ENCODE measurements around the gene SYNJ1.
"Not testable (repeated sequence)": the region's sequence is repeated elsewhere in the genome, so short reads cannot be mapped to it uniquely, and the experiment has no call there.

SYNJ1 gene

GRCh38 chr21:32727687-32728455, at the start of gene SYNJ1:
Gene SYNJ1, minus strand, starts transcription at chr21:32728013. Its CDS starts 1,118 bp downstream, at chr21:32726895.
- peak; percentile 86 for DNase-seq

- no peak for DNase-seq
Measured at GRCh38 chr21:32777269-32777668, 49.5 kb upstream of the SYNJ1 start.

DNA sequence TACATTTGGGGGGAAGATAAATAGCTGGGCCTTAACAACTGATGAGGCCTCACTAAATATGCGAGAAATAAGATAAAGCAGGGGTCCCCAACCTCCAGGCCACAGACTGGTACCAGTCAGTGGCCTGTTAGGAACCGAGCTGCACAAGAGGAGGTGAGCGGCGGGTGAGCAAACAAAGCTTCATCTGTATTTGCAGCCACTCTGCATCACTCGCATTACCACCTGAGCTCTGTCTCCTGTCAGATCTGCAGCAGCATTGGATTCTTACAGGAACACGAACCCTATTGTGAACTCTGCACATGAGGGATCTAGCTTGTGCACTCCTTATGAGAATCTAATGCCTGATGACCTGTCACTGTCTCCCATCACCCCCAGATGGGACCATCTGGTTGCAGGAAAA, 48.9 kb upstream of the SYNJ1 start:
- DNase-seq = no peak

DNA sequence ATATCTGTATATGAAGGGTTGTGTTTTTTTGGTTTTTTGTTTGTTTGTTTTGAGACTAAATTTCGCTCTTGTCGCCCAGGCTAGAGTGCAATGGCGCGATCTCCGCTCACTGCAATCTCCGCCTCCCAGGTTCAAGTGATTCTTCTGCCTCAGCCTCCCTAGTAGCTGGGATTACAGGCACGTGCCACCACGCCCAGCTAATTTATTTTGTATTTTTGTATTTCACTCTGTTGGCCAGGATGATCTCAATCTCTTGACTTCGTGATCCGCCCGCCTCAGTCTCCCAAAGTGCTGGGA, 45.2 kb upstream of the SYNJ1 start:
- DNase-seq = not testable (repeated sequence)

DNA sequence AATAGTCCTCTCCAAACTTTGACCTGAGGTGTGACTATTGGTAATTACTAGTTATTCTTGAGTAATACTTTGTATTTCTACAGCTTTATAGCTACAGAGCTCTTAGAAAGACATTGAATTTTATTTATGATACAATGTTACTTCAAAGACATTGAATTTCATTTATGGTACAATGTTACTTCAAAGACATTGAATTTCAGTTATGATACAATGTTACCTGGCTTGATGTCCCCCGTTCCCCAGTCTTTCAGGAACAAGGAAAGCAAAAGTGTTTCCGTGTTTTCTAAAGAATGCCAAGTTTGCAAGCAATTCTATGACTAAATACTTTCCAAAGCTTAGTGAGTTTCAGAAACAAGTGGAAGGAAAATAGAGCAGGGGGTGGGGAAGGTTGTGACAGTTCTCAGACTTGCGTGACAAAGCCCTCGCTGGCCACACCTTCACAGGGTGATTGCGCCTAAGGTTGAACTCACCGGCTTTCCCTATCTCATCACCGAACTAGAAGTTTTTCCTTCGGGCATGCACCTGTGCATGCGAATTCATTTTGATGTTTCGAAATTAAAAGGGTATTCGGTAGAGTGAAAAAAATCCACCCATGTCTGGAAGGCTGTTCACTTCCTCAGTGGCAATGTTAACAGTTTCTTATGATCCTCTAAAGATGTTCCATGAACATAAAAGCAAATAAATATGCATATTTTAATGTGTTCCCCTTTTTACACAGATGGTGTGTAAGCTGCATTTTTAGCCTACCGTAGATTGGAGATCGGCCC, 44.7 kb upstream of the SYNJ1 start:
- no peak for DNase-seq

GRCh38 chr21:32770871-32771523, 43.2 kb upstream of the SYNJ1 start:
- DNase-seq = peak; percentile 35

DNA sequence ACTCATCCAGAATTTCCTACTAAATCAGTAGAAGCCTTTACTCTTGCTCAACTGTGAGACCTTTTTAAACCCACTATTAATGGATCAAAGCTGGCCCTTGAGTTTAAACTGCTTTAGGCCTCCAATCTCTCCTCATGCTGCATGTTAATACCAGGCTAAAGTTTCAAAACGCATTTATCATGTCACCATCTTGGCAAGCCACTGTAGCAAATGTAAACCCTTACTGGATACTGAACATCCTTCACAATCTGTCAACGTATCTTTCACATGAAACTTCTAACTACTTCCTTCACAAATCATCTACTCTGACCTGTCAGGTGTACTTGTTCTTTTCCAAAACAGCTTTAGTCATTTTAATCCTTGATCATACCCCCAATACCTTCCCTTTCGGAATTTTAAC, 40.7 kb upstream of the SYNJ1 start:
- no peak for DNase-seq

DNA sequence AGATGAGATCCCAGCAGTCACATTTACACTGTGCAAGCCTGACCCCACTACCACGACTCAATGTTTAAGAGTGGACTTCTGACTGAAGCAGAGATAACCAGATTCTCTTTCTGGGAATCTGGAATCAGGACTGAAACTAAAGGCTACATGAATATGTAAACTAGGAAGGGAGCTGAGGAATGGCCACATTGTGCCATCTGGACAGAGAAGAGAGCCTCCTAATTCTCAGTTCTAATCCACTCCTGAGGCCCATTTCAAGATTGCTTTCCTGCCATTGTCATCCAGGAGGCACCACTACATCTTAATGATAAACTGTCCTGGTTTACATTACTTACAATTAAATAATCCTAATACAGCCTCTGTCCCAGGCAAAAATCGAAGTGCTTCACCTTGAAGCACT, 37.2 kb upstream of the SYNJ1 start:
- no peak for DNase-seq

- no peak for DNase-seq
Measured at GRCh38 chr21:32764186-32764585, 36.4 kb upstream of the SYNJ1 start.

DNA sequence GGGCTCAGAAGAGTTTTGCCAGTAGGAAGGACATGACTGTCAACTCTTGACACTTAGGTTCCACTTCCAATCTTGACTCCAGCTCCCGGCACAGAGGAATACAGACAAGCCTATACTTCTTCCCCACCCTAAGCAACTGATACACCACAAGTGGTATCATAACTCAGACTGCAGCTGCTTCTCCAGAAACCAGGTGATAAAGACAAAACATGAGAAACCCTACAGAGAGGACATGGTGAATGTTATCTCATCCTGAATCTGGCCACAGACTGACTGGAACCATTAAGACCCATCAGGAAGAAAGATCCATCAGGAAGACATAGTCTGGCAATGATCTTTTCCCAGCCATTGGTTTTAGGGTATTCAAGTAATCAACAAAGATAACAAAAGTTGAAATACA, 30.0 kb upstream of the SYNJ1 start:
- no peak for DNase-seq

GRCh38 chr21:32756096-32756495, 28.3 kb upstream of the SYNJ1 start:
- no peak for DNase-seq

DNA sequence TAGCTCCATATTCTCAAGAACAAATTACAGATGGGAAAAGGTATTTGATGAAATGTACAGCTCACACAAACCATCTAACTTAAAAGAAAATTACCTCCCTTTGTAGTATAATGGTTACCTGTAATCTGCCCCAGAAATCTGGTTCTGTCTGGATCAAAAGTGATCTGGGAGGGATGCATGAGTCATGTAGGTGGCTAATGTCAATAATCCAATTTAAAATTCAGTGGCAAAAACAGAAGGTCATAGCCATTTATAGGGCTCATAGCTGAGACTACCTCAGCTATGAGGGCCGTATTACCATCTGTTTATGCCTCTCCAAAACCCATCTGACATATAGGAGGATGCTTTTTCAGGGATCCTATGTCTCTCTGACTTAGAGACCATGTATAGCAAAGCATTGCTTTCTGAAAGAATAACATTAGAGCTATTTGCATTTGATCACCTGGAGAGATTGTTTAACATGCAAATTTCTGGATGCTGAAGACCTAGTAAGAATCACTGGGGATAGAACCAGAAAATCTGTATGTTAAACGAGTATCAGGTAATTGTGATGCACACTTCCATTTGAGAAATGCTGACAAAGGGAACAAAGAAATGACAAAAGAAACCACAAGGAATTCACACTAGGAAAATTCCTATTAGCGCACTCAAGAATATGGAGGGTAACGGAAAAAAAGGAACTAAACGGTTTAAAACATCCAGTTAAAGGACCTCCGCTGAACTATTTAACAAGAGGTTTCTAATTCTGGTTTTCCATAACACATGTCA, 26.2 kb upstream of the SYNJ1 start:
- DNase-seq = peak; percentile 26

- no peak for DNase-seq
Measured at GRCh38 chr21:32750405-32750804, 22.6 kb upstream of the SYNJ1 start.

DNA sequence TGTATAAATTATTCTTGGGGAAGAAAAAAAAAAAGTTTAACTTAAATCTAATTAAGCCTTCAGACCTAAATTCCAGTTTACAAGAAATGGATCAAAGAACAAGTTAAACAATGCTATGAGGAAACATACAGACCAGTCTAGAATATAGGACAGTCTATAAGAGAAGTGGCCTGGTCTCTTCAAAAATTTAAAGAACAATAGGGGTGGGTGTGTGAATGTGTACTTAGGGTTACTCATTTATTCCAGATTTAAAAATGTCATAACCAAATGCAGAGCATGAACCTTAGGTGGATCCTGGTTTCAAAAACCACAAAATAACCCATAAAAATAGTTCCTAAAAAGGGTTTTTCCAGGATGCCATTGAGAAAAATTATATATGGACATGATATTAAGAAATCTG, 21.8 kb upstream of the SYNJ1 start:
- DNase-seq = no peak

- no peak for DNase-seq
Measured at GRCh38 chr21:32748529-32748928, 20.7 kb upstream of the SYNJ1 start.

DNA sequence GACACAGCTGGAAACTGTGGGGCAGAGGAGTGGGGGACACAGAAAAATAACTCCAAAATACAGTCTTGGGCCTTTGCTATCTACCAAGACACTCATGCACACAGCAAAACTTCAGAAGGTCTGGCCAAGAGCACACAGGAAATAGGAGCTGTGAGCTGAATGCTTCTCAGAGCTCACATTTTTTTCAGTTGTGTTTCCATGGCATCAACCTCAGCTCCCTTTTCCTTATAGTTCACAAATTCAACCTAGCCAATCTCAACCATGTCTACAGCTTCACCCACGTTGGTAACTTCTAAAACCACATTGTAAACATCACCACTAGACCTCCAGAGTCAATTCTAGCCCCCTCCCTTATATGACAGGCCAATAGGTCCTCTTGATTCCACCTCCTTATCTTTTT, 19.6 kb upstream of the SYNJ1 start:
- DNase-seq = no peak

- DNase-seq = not testable (repeated sequence)
Measured at GRCh38 chr21:32746711-32747110, 18.9 kb upstream of the SYNJ1 start.

DNA sequence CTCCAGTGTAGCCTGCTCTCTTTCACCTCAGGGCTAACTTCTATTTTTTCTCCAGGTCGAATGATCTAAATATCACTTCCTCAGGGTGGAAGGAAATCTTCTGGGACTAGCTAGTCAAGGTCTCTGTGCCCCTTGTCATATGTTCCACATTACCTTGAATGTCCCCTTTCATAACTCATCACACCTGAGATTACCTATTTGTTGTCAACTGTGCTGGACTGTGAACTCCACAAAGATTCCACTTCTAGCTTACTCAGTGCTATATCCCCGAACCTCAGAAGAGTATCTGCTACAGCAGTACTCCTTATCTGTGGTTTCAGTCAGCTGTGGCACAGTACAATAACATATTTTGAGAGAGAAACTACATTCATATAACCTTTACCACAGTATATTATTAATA, 14.6 kb upstream of the SYNJ1 start:
- no peak for DNase-seq

GRCh38 chr21:32741336-32741735, 13.5 kb upstream of the SYNJ1 start:
- no peak for DNase-seq

GRCh38 chr21:32739946-32740345, 12.1 kb upstream of the SYNJ1 start:
- DNase-seq = no peak

DNA sequence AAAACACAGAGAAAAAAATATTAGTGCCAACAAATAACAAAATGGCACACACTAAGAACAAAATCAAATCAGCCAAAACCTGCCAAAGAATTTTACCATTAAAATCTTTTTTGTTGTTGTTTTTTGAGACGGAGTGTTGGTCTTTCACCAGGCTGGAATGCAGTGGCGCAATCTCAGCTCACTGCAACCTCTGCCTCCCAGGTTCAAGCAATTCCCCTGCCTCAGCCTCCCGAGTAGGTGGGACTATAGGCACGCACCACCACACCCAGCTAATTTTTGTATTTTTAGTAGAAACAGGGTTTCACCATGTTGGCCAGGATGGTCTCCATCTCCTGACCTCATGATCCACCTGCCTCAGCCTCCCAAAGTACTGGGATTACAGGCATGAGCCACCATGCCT, 8.3 kb upstream of the SYNJ1 start:
- not testable (repeated sequence) for DNase-seq

DNA sequence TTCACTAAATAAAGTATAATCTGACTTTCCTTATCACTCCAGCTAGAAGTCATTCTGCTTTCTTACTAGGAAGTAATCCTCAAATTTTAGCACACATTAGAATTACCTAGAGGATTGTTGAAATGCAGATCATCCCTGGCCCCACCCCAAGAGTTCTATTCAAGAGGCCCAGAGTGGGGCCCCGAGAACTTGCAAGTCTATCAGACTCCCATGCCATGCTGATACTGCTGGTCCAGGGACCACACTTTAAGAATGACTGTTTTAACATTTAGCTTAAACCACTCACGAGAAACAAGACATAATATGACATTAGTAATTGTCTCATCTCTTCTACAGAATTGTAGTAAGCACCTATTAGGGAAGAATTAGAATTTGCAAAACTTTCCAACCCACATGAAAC, 7.7 kb upstream of the SYNJ1 start:
- no peak for DNase-seq

DNA sequence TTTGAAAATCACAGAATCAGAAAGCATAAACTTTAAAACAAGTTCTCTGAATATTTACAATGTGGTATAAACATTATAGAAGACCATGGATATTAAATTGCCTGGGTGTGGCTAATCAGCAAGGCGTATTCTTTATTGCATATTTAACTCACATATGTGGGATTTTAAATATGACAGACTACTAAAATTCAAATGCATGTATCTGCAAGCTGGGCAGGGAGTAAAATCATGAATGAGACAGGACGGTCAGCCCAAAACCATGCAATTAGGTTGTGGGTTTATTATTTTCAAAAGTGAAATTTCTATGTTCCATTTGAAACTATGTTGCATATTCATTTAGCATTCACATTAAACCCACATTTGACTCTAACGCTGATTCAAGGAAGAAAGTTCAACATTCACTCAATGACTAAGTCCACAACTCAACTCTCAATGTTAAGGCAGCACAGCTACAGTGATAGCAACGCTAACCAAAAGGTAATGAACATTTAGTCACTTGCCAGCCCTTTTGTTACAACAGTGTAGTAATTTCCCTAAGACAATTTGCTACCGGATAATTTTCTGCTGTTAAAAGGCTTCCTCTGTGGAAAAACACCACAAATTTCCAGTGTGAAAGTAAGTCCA, 6.3 kb upstream of the SYNJ1 start:
- DNase-seq = no peak
